HEK293T (cell line): ENCODE results near the gene ASB10.

Experiments used
- ARNT ChIP-seq: fragments of 450-650 bp; IDR thresholded peaks from 2 replicates; pipeline ENCODE4 v1.6.1; 2017; ENCODE audit warnings: mild to moderate bottlenecking
- FOXM1 ChIP-seq: fragments of 450-650 bp; IDR thresholded peaks from 2 replicates; pipeline ENCODE4 v1.6.1; 2017; ENCODE audit warnings: mild to moderate bottlenecking, borderline replicate concordance
- NFRKB ChIP-seq: fragments of 450-650 bp; IDR thresholded peaks from 2 replicates; pipeline ENCODE4 v1.6.1; 2016; ENCODE audit warnings: mild to moderate bottlenecking, moderate library complexity
- SP1 ChIP-seq: fragments of 450-650 bp; IDR thresholded peaks from 2 replicates; pipeline ENCODE4 v1.6.1; 2017
- SUZ12 ChIP-seq: fragments of 450-650 bp; IDR thresholded peaks from 2 replicates; pipeline ENCODE4 v1.6.1; 2016; ENCODE audit warnings: mild to moderate bottlenecking
- TF ChIP-seq, protein P1 (sequence below): fragments of 450-650 bp; IDR thresholded peaks from 2 replicates; pipeline ENCODE4 v1.6.1; 2016

DNA sequence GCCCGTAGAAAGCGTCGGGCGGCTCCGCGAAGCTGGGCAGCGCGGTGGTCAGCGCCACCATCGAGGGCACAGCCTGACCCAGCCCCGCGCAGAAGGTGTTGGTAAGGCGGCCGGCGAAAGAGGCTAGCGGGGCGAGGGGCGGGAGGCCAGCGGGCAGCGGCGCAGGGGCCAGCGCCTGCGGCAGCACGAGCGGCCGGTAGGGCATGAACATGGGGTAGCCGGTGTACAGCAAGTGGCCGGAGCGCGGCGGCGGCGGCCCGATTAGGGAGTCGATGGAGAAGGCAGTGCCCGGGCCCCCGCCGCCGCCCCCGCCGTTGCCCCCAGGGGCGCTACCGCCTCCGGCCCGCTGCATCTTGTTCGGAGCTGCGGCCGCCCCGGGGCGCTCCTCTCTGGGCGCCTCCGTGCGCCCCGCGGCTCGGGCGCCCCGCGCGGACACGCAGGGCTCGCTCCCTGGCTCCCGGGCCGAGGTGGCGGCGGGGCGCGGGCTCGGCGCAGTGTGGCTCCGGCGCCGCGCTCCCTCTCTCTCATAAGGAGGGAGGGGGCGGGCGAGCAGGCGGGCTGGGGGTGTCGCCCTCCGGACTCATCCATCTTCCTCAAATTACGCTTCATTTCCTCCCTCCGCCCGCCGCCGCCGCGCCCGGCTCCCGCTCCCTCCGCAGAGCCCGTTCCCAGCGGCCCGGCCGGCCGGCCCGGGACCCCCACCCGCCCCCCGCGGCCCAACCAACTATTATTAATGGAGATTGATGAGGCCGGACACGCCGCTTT, 19.7 kb downstream of the ASB10 start, which contains the start of gene GBX1:
- TF ChIP-seq NFRKB (no peak), FOXM1 (peak; percentile 79), ARNT (no peak), SUZ12 (no peak), SP1 (no peak)
- TF ChIP-seq, protein P1, sequence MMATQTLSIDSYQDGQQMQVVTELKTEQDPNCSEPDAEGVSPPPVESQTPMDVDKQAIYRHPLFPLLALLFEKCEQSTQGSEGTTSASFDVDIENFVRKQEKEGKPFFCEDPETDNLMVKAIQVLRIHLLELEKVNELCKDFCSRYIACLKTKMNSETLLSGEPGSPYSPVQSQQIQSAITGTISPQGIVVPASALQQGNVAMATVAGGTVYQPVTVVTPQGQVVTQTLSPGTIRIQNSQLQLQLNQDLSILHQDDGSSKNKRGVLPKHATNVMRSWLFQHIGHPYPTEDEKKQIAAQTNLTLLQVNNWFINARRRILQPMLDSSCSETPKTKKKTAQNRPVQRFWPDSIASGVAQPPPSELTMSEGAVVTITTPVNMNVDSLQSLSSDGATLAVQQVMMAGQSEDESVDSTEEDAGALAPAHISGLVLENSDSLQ = peak; percentile 71
